ENCODE data around the gene COMMD9. TPM values are rescaled to one million over a fixed set of nuclear protein-coding genes. Genes with fewer than 3 reads are reported as not detected.
A peak's percentile ranks its signal among the peaks of the same experiment; 100 is the strongest.

COMMD9 gene
- total and polyA plus RNA-seq, 2 donors from 2014 or later, result 64.7 to 182 TPM

DNA sequence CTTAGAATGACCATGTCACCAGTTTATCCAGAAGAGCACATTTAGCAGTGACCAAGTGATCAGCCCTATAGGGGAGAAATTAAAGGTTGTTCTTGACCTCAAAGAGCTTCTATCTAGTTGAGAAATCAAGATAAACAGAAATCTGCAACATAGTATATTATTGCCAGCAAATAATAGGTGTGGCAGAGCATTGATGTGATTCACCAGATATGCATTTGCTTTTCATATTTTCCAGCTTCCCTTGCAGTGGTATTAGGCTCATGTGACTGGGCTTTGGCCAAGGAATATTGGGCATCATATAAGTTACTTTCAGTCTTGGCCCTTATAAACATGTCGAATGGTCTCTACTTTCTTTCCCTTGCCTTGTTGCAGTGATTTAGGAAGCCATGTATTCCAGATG, 34.5 kb downstream of the COMMD9 start:
- FAIRE-seq (no peak), DNase-seq (no peak)
- H3K9ac ChIP-seq (ENCODE audit: low read length in 3 of 3), result no peak overlapping the region
- peaks cover 0 to 5% (median 0%) of the 10 kb centered on the region in 3 donors for H3K9me3 ChIP-seq (ENCODE audit: control insufficient read depth in 2 of 3, insufficient read depth in 1 of 3, low read length in 3 of 3)
- intact Hi-C loops (cut with DNase I), result no loop called here
- H3K4me3 ChIP-seq (ENCODE audit: low read length in 3 of 3), result no peak overlapping the region
- H3K4me1 ChIP-seq (ENCODE audit: control insufficient read depth in 2 of 3, insufficient read depth in 2 of 3, low read depth in 1 of 3, low read length in 3 of 3), result peaks cover 0 to 4% (median 0%) of the 10 kb centered on the region in 3 donors
- TF ChIP-seq, protein P1, sequence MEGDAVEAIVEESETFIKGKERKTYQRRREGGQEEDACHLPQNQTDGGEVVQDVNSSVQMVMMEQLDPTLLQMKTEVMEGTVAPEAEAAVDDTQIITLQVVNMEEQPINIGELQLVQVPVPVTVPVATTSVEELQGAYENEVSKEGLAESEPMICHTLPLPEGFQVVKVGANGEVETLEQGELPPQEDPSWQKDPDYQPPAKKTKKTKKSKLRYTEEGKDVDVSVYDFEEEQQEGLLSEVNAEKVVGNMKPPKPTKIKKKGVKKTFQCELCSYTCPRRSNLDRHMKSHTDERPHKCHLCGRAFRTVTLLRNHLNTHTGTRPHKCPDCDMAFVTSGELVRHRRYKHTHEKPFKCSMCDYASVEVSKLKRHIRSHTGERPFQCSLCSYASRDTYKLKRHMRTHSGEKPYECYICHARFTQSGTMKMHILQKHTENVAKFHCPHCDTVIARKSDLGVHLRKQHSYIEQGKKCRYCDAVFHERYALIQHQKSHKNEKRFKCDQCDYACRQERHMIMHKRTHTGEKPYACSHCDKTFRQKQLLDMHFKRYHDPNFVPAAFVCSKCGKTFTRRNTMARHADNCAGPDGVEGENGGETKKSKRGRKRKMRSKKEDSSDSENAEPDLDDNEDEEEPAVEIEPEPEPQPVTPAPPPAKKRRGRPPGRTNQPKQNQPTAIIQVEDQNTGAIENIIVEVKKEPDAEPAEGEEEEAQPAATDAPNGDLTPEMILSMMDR (IDR thresholded peaks at IDR 0.05; ENCODE audit: borderline replicate concordance, extremely low read depth, insufficient read depth), result no peak
- no peaks in the 10 kb centered on the region for H3K36me3 ChIP-seq (ENCODE audit: control insufficient read depth in 2 of 3, insufficient read depth in 3 of 3, low read length in 3 of 3)
- no peak overlapping the region for H3K27ac ChIP-seq (ENCODE audit: low read depth in 2 of 2, low read length in 2 of 2)
- H3K27me3 ChIP-seq (ENCODE audit: control insufficient read depth, insufficient read depth, low read length), result no peaks in the 10 kb centered on the region

DNA sequence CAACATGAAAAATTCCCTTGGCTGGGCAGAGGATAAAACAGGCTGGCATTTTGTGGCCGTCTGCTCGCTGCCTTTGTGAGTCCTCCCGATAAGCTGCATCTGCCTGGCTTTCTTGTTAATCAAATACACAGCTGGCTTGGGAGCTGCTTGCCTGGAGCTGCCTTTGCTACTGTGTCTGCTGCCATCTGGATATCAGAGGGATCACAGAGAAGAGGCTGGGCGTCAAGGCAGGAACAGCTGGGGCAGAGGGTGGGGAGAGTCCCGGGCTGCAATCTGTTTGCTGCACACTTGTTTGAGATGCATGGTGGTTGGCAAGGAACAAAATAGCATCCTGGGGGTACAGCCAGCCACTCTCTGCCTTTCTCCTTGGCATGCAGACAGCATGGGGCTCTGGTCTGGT, 36.0 kb downstream of the COMMD9 start:
- H3K27ac ChIP-seq (ENCODE audit: low read depth in 2 of 2, low read length in 2 of 2), result no peak overlapping the region
- H3K4me3 ChIP-seq (ENCODE audit: low read length in 3 of 3), result no peak overlapping the region
- intact Hi-C loops (cut with DNase I), result no loop called here
- peaks cover 0 to 5% (median 0%) of the 10 kb centered on the region in 3 donors for H3K9me3 ChIP-seq (ENCODE audit: control insufficient read depth in 2 of 3, insufficient read depth in 1 of 3, low read length in 3 of 3)
- no peaks in the 10 kb centered on the region for H3K27me3 ChIP-seq (ENCODE audit: control insufficient read depth, insufficient read depth, low read length)
- no peaks in the 10 kb centered on the region for H3K36me3 ChIP-seq (ENCODE audit: control insufficient read depth in 2 of 3, insufficient read depth in 3 of 3, low read length in 3 of 3)
- FAIRE-seq (no peak), DNase-seq (peak in 2 of 5 donors; percentile 33 to 52)
- no peak overlapping the region for H3K9ac ChIP-seq (ENCODE audit: low read length in 3 of 3)
- peaks cover 0 to 6% (median 6%) of the 10 kb centered on the region in 3 donors for H3K4me1 ChIP-seq (ENCODE audit: control insufficient read depth in 2 of 3, insufficient read depth in 2 of 3, low read depth in 1 of 3, low read length in 3 of 3)
- TF ChIP-seq, protein P1 (IDR thresholded peaks at IDR 0.05; ENCODE audit: borderline replicate concordance, extremely low read depth, insufficient read depth), result no peak

DNA sequence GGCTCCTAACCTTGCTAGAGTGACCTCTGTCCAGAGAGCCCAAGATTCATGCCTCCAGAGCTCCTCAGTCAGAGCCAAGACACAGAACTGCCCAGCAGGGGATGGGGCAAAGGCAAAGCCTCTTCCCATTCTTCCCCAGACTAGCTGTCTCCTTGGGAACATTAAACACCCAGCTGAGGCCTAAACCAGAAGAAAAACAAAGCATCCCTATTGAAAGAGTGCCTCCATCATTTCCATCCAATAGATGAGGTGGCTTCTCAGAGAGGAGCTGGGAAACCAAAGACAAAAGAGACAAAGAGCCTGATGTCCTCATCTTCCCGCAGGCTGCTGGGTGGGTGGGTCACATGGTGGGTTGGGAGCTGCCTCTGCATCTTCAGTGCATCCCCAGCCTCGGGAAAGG, 37.4 kb downstream of the COMMD9 start:
- no peak overlapping the region for H3K4me3 ChIP-seq (ENCODE audit: low read length in 3 of 3)
- no peak overlapping the region for H3K9ac ChIP-seq (ENCODE audit: low read length in 3 of 3)
- FAIRE-seq (no peak), DNase-seq (no peak)
- intact Hi-C loops (cut with DNase I), result no loop called here
- H3K27me3 ChIP-seq (ENCODE audit: control insufficient read depth, insufficient read depth, low read length), result no peaks in the 10 kb centered on the region
- peaks cover 0 to 6% (median 6%) of the 10 kb centered on the region in 3 donors for H3K4me1 ChIP-seq (ENCODE audit: control insufficient read depth in 2 of 3, insufficient read depth in 2 of 3, low read depth in 1 of 3, low read length in 3 of 3)
- no peaks in the 10 kb centered on the region for H3K36me3 ChIP-seq (ENCODE audit: control insufficient read depth in 2 of 3, insufficient read depth in 3 of 3, low read length in 3 of 3)
- TF ChIP-seq, protein P1 (IDR thresholded peaks at IDR 0.05; ENCODE audit: borderline replicate concordance, extremely low read depth, insufficient read depth), result no peak
- H3K9me3 ChIP-seq (ENCODE audit: control insufficient read depth in 2 of 3, insufficient read depth in 1 of 3, low read length in 3 of 3), result peaks cover 0 to 5% (median 0%) of the 10 kb centered on the region in 3 donors
- no peak overlapping the region for H3K27ac ChIP-seq (ENCODE audit: low read depth in 2 of 2, low read length in 2 of 2)

DNA sequence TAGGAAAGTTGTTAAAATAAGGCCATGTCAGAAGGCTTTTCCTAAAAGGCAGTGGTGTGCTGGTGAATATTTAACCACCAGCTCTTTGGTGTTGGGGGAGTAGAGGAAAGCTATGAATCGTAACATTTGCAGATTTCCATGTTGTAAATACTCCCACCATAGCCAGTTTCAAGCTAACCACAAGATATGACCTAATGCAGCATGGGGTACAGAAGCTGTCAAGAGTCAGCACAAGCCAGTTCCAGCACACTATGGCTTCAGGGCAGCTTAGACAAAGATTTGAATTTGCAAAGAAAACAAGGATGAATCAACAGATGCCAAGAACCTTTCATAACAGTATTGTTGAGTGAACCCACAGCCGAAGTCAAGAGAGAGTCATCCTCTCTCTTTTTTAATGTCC, 40.0 kb downstream of the COMMD9 start:
- H3K4me3 ChIP-seq (ENCODE audit: low read length in 3 of 3), result no peak overlapping the region
- TF ChIP-seq, protein P1 (IDR thresholded peaks at IDR 0.05; ENCODE audit: borderline replicate concordance, extremely low read depth, insufficient read depth), result no peak
- no peaks in the 10 kb centered on the region for H3K27me3 ChIP-seq (ENCODE audit: control insufficient read depth, insufficient read depth, low read length)
- no peak overlapping the region for H3K9ac ChIP-seq (ENCODE audit: low read length in 3 of 3)
- intact Hi-C loops (cut with DNase I), result no loop called here
- peaks cover 0 to 6% (median 6%) of the 10 kb centered on the region in 3 donors for H3K4me1 ChIP-seq (ENCODE audit: control insufficient read depth in 2 of 3, insufficient read depth in 2 of 3, low read depth in 1 of 3, low read length in 3 of 3)
- H3K36me3 ChIP-seq (ENCODE audit: control insufficient read depth in 2 of 3, insufficient read depth in 3 of 3, low read length in 3 of 3), result no peaks in the 10 kb centered on the region
- FAIRE-seq (no peak), DNase-seq (peak in 1 of 5 donors; percentile 60)
- no peak overlapping the region for H3K27ac ChIP-seq (ENCODE audit: low read depth in 2 of 2, low read length in 2 of 2)
- no peaks in the 10 kb centered on the region for H3K9me3 ChIP-seq (ENCODE audit: control insufficient read depth in 2 of 3, insufficient read depth in 1 of 3, low read length in 3 of 3)
